B cell (primary cell): Measurements from ENCODE around the gene LPCAT1.

Experiments used
- EZH2 ChIP-seq: IDR thresholded peaks from 2 replicates; pipeline ENCODE4 v1.6.1; 2012; ENCODE audit warnings: borderline replicate concordance, low read depth, mild to moderate bottlenecking, moderate library complexity, low read length; ENCODE audit not compliant: insufficient read depth, poor library complexity, severe bottlenecking
- TF ChIP-seq, protein P1 (sequence below): fragments of 200-600 bp; IDR thresholded peaks from one replicate; pipeline ENCODE4 v1.8.0; 2022; ENCODE audit warnings: antibody characterized with exemption, mild to moderate bottlenecking

DNA sequence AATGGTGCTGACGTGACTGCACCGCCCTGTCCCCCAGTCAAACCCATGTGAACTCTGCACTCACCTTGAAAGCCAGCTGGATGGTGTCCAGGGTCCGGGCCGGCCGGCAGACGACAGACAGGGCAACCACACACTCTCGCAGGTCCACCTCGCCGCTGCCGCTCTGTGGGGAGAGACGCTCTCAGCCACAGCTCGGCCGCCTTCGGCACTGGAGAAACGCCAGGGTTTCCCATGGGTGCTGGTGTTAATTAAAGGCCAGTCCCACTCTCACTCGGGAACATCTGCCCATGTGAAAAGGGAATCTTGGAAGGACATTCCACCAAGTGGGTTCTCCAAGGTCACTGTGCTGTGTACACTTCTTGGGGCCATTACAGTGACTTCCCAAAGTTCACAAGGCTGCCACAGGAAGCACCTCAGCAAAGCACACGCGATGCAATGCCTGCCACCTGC is 53.0 kb downstream of the LPCAT1 start:
- TF ChIP-seq, protein P1, sequence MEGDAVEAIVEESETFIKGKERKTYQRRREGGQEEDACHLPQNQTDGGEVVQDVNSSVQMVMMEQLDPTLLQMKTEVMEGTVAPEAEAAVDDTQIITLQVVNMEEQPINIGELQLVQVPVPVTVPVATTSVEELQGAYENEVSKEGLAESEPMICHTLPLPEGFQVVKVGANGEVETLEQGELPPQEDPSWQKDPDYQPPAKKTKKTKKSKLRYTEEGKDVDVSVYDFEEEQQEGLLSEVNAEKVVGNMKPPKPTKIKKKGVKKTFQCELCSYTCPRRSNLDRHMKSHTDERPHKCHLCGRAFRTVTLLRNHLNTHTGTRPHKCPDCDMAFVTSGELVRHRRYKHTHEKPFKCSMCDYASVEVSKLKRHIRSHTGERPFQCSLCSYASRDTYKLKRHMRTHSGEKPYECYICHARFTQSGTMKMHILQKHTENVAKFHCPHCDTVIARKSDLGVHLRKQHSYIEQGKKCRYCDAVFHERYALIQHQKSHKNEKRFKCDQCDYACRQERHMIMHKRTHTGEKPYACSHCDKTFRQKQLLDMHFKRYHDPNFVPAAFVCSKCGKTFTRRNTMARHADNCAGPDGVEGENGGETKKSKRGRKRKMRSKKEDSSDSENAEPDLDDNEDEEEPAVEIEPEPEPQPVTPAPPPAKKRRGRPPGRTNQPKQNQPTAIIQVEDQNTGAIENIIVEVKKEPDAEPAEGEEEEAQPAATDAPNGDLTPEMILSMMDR = no peak
- TF ChIP-seq EZH2 = no peak
